Dendritic cell treated with granulocyte-macrophage colony-stimulating factor and Interleukin-4, amounts not matched to agents 40 ng/mL and 50 ng/mL, for 4 days (primary cell): ENCODE measurements around the gene DLK2.
"Not testable (repeated sequence)": the region's sequence is repeated elsewhere in the genome, so short reads cannot be mapped to it uniquely, and the experiment has no call there.

ENCODE experiments used
- H3K27ac Mint-ChIP-seq: one replicate; pipeline ENCODE4 v1.8.0; 2022; ENCODE audit warnings: mild to moderate bottlenecking, mixed read lengths
- H3K27me3 Mint-ChIP-seq: one replicate; pipeline ENCODE4 v1.8.0; 2022; ENCODE audit warnings: mild to moderate bottlenecking, mixed read lengths
- H3K36me3 Mint-ChIP-seq: one replicate; pipeline ENCODE4 v1.8.0; 2022; ENCODE audit warnings: low read depth, mixed read lengths
- H3K4me1 Mint-ChIP-seq: one replicate; pipeline ENCODE4 v1.8.0; 2022; ENCODE audit warnings: low read depth, mixed read lengths
- H3K4me3 Mint-ChIP-seq: one replicate; pipeline ENCODE4 v1.8.0; 2022; ENCODE audit warnings: mild to moderate bottlenecking, moderate library complexity, mixed read lengths
- H3K9me3 Mint-ChIP-seq: one replicate; pipeline ENCODE4 v1.8.0; 2022; ENCODE audit warnings: mixed read lengths
- intact Hi-C: fragments of 100-400 bp; cut with micrococcal nuclease; formaldehyde crosslinking; loops from one replicate; pipeline ENCODE4 v1.15.0; 2022

DLK2 gene

GRCh38 chr6:43436577-43437282, 18.6 kb downstream of the DLK2 start:
- no peak overlapping the region for H3K4me3 Mint-ChIP-seq

GRCh38 chr6:43435682-43436437, 19.5 kb downstream of the DLK2 start:
- Mint-ChIP-seq H3K27ac (peak overlapping the region; percentile 31), H3K4me1 (peaks cover 13% of the 10 kb centered on the region), H3K27me3 (no peaks in the 10 kb centered on the region), H3K4me3 (no peak overlapping the region), H3K9me3 (no peaks in the 10 kb centered on the region), H3K36me3 (peaks cover 88% of the 10 kb centered on the region)
- intact Hi-C loops: no loop called here

More at GRCh38 chr6:43436577-43437282, 18.6 kb downstream of the DLK2 start:
- Mint-ChIP-seq H3K36me3 (peaks cover 90% of the 10 kb centered on the region), H3K4me1 (peaks cover 13% of the 10 kb centered on the region), H3K27ac (no peak overlapping the region), H3K27me3 (no peaks in the 10 kb centered on the region), H3K9me3 (no peaks in the 10 kb centered on the region)
- intact Hi-C loops: no loop called here

- peaks cover 79% of the 10 kb centered on the region for H3K36me3 Mint-ChIP-seq
- no peaks in the 10 kb centered on the region for H3K9me3 Mint-ChIP-seq
- H3K27me3 Mint-ChIP-seq: no peaks in the 10 kb centered on the region
- intact Hi-C loops: no loop called here
- no peak overlapping the region for H3K4me3 Mint-ChIP-seq
- peak overlapping the region; percentile 57 for H3K27ac Mint-ChIP-seq
- peaks cover 13% of the 10 kb centered on the region for H3K4me1 Mint-ChIP-seq
Observed at GRCh38 chr6:43434943-43435342, 20.4 kb downstream of the DLK2 start.

GRCh38 chr6:43434001-43434840, 21.1 kb downstream of the DLK2 start:
- Mint-ChIP-seq H3K27me3 (no peaks in the 10 kb centered on the region), H3K9me3 (no peaks in the 10 kb centered on the region), H3K4me1 (peaks cover 13% of the 10 kb centered on the region), H3K27ac (peak overlapping the region; percentile 57), H3K4me3 (no peak overlapping the region), H3K36me3 (peaks cover 72% of the 10 kb centered on the region)
- intact Hi-C loops: no loop called here

- Mint-ChIP-seq H3K27me3 (no peaks in the 10 kb centered on the region), H3K36me3 (peaks cover 63% of the 10 kb centered on the region)
Observed at GRCh38 chr6:43433148-43433547, 22.2 kb downstream of the DLK2 start.

GRCh38 chr6:43432009-43432945, 23.1 kb downstream of the DLK2 start:
- Mint-ChIP-seq H3K4me1 (peaks cover 25% of the 10 kb centered on the region), H3K36me3 (peaks cover 63% of the 10 kb centered on the region), H3K4me3 (no peak overlapping the region), H3K9me3 (no peaks in the 10 kb centered on the region), H3K27ac (no peak overlapping the region), H3K27me3 (no peaks in the 10 kb centered on the region)
- intact Hi-C loops: no loop called here

More at GRCh38 chr6:43433148-43433547, 22.2 kb downstream of the DLK2 start:
- H3K4me3 Mint-ChIP-seq: no peak overlapping the region
- peaks cover 24% of the 10 kb centered on the region for H3K4me1 Mint-ChIP-seq
- no peak overlapping the region for H3K27ac Mint-ChIP-seq
- intact Hi-C loops: no loop called here
- H3K9me3 Mint-ChIP-seq: no peaks in the 10 kb centered on the region

- Mint-ChIP-seq H3K4me3 (peak overlapping the region; percentile 95), H3K36me3 (peaks cover 35% of the 10 kb centered on the region), H3K27me3 (peaks cover 5% of the 10 kb centered on the region), H3K27ac (peak overlapping the region; percentile 98), H3K9me3 (no peaks in the 10 kb centered on the region), H3K4me1 (peaks cover 21% of the 10 kb centered on the region)
- intact Hi-C loops: no loop called here
Observed at GRCh38 chr6:43428874-43429273, 26.5 kb downstream of the DLK2 start.

GRCh38 chr6:43428112-43428570, 27.2 kb downstream of the DLK2 start:
- peaks cover 16% of the 10 kb centered on the region for H3K4me1 Mint-ChIP-seq
- intact Hi-C loops: no loop called here
- peak overlapping the region; percentile 98 for H3K27ac Mint-ChIP-seq
- peaks cover 5% of the 10 kb centered on the region for H3K27me3 Mint-ChIP-seq
- peaks cover 33% of the 10 kb centered on the region for H3K36me3 Mint-ChIP-seq
- H3K9me3 Mint-ChIP-seq: no peaks in the 10 kb centered on the region
- H3K4me3 Mint-ChIP-seq: peak overlapping the region; percentile 95

- H3K36me3 Mint-ChIP-seq: peaks cover 27% of the 10 kb centered on the region
- H3K27me3 Mint-ChIP-seq: peaks cover 8% of the 10 kb centered on the region
- peak within 1 kb of the TSS; percentile 95 for H3K4me3 Mint-ChIP-seq
- H3K9me3 Mint-ChIP-seq: no peaks in the 10 kb centered on the region
- H3K27ac Mint-ChIP-seq: peak within 1 kb of the TSS; percentile 98
- intact Hi-C loops: loop anchor here (1.0 kb wide), 1 partner anchor 58 kb away; the partner anchor contains the start of gene ZNF318
- peaks cover 16% of the 10 kb centered on the region for H3K4me1 Mint-ChIP-seq
Observed at GRCh38 chr6:43427406-43428111, 27.8 kb downstream of the DLK2 start, which contains the start of gene ABCC10. Gene ABCC10, plus strand, starts transcription at chr6:43427541. Its CDS starts 438 bp downstream, at chr6:43427979.

- Mint-ChIP-seq H3K36me3 (peaks cover 21% of the 10 kb centered on the region), H3K4me3 (peak overlapping the region; percentile 95), H3K27me3 (peaks cover 12% of the 10 kb centered on the region), H3K9me3 (no peaks in the 10 kb centered on the region), H3K27ac (peak overlapping the region; percentile 98), H3K4me1 (peaks cover 16% of the 10 kb centered on the region)
- intact Hi-C loops: loop anchor here (1.0 kb wide), 1 partner anchor 58 kb away; the partner anchor contains the start of gene ZNF318
Observed at GRCh38 chr6:43426928-43427405, 28.4 kb downstream of the DLK2 start.

GRCh38 chr6:43425083-43425482, 30.3 kb downstream of the DLK2 start:
- H3K4me3 Mint-ChIP-seq, intact Hi-C loops, H3K27ac Mint-ChIP-seq, H3K9me3 Mint-ChIP-seq: not testable (repeated sequence)
- H3K4me1 Mint-ChIP-seq: peaks cover 16% of the 10 kb centered on the region
- H3K27me3 Mint-ChIP-seq: peaks cover 12% of the 10 kb centered on the region
- peaks cover 11% of the 10 kb centered on the region for H3K36me3 Mint-ChIP-seq

GRCh38 chr6:43421831-43422230, 33.5 kb downstream of the DLK2 start:
- H3K36me3 Mint-ChIP-seq: no peaks in the 10 kb centered on the region
- no peak overlapping the region for H3K4me3 Mint-ChIP-seq
- H3K27me3 Mint-ChIP-seq: peaks cover 34% of the 10 kb centered on the region
- H3K9me3 Mint-ChIP-seq: no peaks in the 10 kb centered on the region
- intact Hi-C loops: no loop called here
- H3K27ac Mint-ChIP-seq: no peak overlapping the region
- H3K4me1 Mint-ChIP-seq: peaks cover under 1% of the 10 kb centered on the region
